HG03280 (cell line): Measurements from ENCODE around the gene OSGEPL1.
"Not testable (repeated sequence)": the region's sequence is repeated elsewhere in the genome, so short reads cannot be mapped to it uniquely, and the experiment has no call there.

Source experiments
- ATAC-seq: cut with Tn5 transposase; IDR thresholded peaks from one replicate; pipeline ENCODE4 v1.9.1; 2021; ENCODE audit warnings: mild to moderate bottlenecking, moderate library complexity; ENCODE audit not compliant: unreplicated experiment

OSGEPL1 gene

GRCh38 chr2:189762551-189763298 lies at the start of gene OSGEPL1:
Gene OSGEPL1 (minus strand): TSS chr2:189762792. CDS start chr2:189761640, 1,152 bp downstream.
- ATAC-seq, result peak; percentile 97

GRCh38 chr2:189803431-189803830 lies 40.8 kb upstream of the OSGEPL1 start:
- no peak for ATAC-seq

- no peak for ATAC-seq
Observed at GRCh38 chr2:189802396-189802912, 39.9 kb upstream of the OSGEPL1 start.

- no peak for ATAC-seq
Observed at GRCh38 chr2:189799531-189799930, 36.9 kb upstream of the OSGEPL1 start.

GRCh38 chr2:189799030-189799331 lies 36.4 kb upstream of the OSGEPL1 start:
- ATAC-seq, result no peak

GRCh38 chr2:189798312-189799029 lies 35.9 kb upstream of the OSGEPL1 start:
- peak; percentile 72 for ATAC-seq

- no peak for ATAC-seq
Observed at GRCh38 chr2:189797902-189798301, 35.3 kb upstream of the OSGEPL1 start.

- no peak for ATAC-seq
Observed at GRCh38 chr2:189794310-189794709, 31.7 kb upstream of the OSGEPL1 start.

GRCh38 chr2:189791338-189792042 lies 28.9 kb upstream of the OSGEPL1 start:
- ATAC-seq, result no peak

- ATAC-seq, result peak; percentile 95
Observed at GRCh38 chr2:189783927-189784867, 21.6 kb upstream of the OSGEPL1 start, which contains the start of the genes ORMDL1 and PMS1. Gene ORMDL1 (minus strand): TSS chr2:189784339. CDS start chr2:189782595, 1,744 bp downstream. Gene PMS1 (plus strand): TSS chr2:189784450. CDS start chr2:189791810, 7,360 bp downstream.

GRCh38 chr2:189783451-189783926 lies 20.9 kb upstream of the OSGEPL1 start:
- ATAC-seq, result peak; percentile 2

- no peak for ATAC-seq
Observed at GRCh38 chr2:189782221-189782671, 19.7 kb upstream of the OSGEPL1 start.

GRCh38 chr2:189772212-189772611 lies 9.6 kb upstream of the OSGEPL1 start:
- ATAC-seq, result no peak

GRCh38 chr2:189770590-189771322 lies 8.2 kb upstream of the OSGEPL1 start:
- no peak for ATAC-seq

- no peak for ATAC-seq
Observed at GRCh38 chr2:189763908-189764661, 1.5 kb upstream of the OSGEPL1 start.

- no peak for ATAC-seq
Observed at GRCh38 chr2:189762229-189762550, 402 bp downstream of the OSGEPL1 start.

GRCh38 chr2:189760154-189760553 lies 2.4 kb downstream of the OSGEPL1 start:
- ATAC-seq, result not testable (repeated sequence)

- ATAC-seq, result no peak
Observed at GRCh38 chr2:189756311-189756952, 6.2 kb downstream of the OSGEPL1 start.
